Naive thymus-derived CD4-positive, alpha-beta T cell (primary cell): ENCODE data around the gene MAP4K3. TPM values are rescaled to one million over a fixed set of nuclear protein-coding genes. Genes with fewer than 3 reads are reported as not detected.
"Not testable (repeated sequence)": the region's sequence is repeated elsewhere in the genome, so short reads cannot be mapped to it uniquely, and the experiment has no call there.

Experiments
- ATAC-seq: fragments of 150-1000 bp; cut with Tn5 transposase; 2 replicates; pipeline ENCODE4 v1.10.0; 2021; ENCODE audit warnings: mild to moderate bottlenecking, moderate library complexity
- CTCF ChIA-PET: fragments of 350-600 bp; sonication (Branson Sonifier 250); formaldehyde crosslinking; loops from one replicate; lab custom pipeline; 2021; ENCODE audit warnings: antibody characterized with exemption; lab: Charles Lee
- POLR2A ChIA-PET: fragments of 350-600 bp; sonication (Branson Sonifier 250); formaldehyde crosslinking; loops from one replicate; lab custom pipeline; 2021; ENCODE audit warnings: antibody characterized with exemption, inconsistent platforms; lab: Charles Lee
- DNase-seq, 9 donors: peaks; one replicate each; pipeline versions ENCODE4 v3.0.0 to v3.0.0-alpha.2; 2020 to 2022; ENCODE audit warnings: mixed read lengths in 1 of 9
- H3K27ac ChIP-seq: one replicate; pipeline ENCODE4 v1.7.0; 2013; ENCODE audit warnings: mild to moderate bottlenecking, low read depth, low read length, moderate library complexity
- H3K27me3 ChIP-seq, 2 donors: one replicate each; pipeline ENCODE4 v1.7.0; 2013; ENCODE audit warnings: low read length in 2 of 2, mild to moderate bottlenecking in 2 of 2, moderate library complexity in 2 of 2; ENCODE audit not compliant: control insufficient read depth in 2 of 2, insufficient read depth in 2 of 2
- H3K36me3 ChIP-seq, 3 experiments: 1 replicate in 2 of 3; 2 replicates in 1 of 3; pipeline ENCODE4 v1.7.0; 2013; ENCODE audit warnings: low read length in 3 of 3, mild to moderate bottlenecking in 3 of 3, moderate library complexity in 1 of 3; ENCODE audit not compliant: insufficient read depth in 3 of 3, control insufficient read depth in 2 of 3
- H3K4me1 ChIP-seq, 2 donors: one replicate each; pipeline ENCODE4 v1.7.0; 2013; ENCODE audit warnings: low read length in 2 of 2, mild to moderate bottlenecking in 2 of 2, moderate library complexity in 1 of 2; ENCODE audit not compliant: control insufficient read depth in 2 of 2, insufficient read depth in 2 of 2
- H3K4me3 ChIP-seq: 2 replicates; pipeline ENCODE4 v1.7.0; 2013; ENCODE audit warnings: mild to moderate bottlenecking, low read length
- H3K9me3 ChIP-seq, 3 experiments: 1 replicate in 2 of 3; 2 replicates in 1 of 3; pipeline ENCODE4 v1.7.0; 2013; ENCODE audit warnings: low read length in 3 of 3; ENCODE audit not compliant: control insufficient read depth in 2 of 3
- H3K27ac Mint-ChIP-seq, 9 donors: one replicate each; pipeline ENCODE4 v1.8.0; 2020 to 2022; ENCODE audit warnings: mixed read lengths in 9 of 9, mild to moderate bottlenecking in 8 of 9, moderate library complexity in 5 of 9, inconsistent platforms in 2 of 9
- H3K27me3 Mint-ChIP-seq, 5 donors: one replicate each; pipeline ENCODE4 v1.8.0; 2021 to 2022; ENCODE audit warnings: mixed read lengths in 5 of 5, mild to moderate bottlenecking in 1 of 5
- H3K36me3 Mint-ChIP-seq, 5 donors: one replicate each; pipeline ENCODE4 v1.8.0; 2020 to 2022; ENCODE audit warnings: mixed read lengths in 5 of 5, mild to moderate bottlenecking in 3 of 5, inconsistent platforms in 1 of 5
- H3K4me1 Mint-ChIP-seq, 7 donors: one replicate each; pipeline ENCODE4 v1.8.0; 2020 to 2022; ENCODE audit warnings: mixed read lengths in 7 of 7, mild to moderate bottlenecking in 3 of 7, inconsistent platforms in 1 of 7
- H3K4me3 Mint-ChIP-seq, 10 donors: one replicate each; pipeline ENCODE4 v1.8.0; 2020 to 2022; ENCODE audit warnings: mild to moderate bottlenecking in 10 of 10, mixed read lengths in 10 of 10, moderate library complexity in 6 of 10, inconsistent platforms in 2 of 10
- H3K9me3 Mint-ChIP-seq, 11 donors: one replicate each; pipeline ENCODE4 v1.8.0; 2020 to 2022; ENCODE audit warnings: mixed read lengths in 11 of 11, mild to moderate bottlenecking in 4 of 11, inconsistent platforms in 1 of 11, moderate library complexity in 1 of 11
- intact Hi-C, 2 donors: fragments of 100-400 bp; cut with micrococcal nuclease; formaldehyde crosslinking; loops; one replicate each; pipeline ENCODE4 v1.15.1; 2023
- polyA plus RNA-seq, 2 donors: library from polyadenylated mRNA; unstranded; fragments of 300-500 nt; fragmentation: Illumina TruSeq; gene quantifications; one replicate each; pipeline ENCODE4 v1.2.3, GENCODE V29; 2021
- total RNA-seq, 6 experiments: library from RNA in 5 of 6; stranded (reverse) in 5 of 6; gene quantifications; 1 replicate in 5 of 6; 2 replicates in 1 of 6; pipeline ENCODE4 v1.2.3 and lab custom pipeline; 2021 to 2026

The MAP4K3 gene
- total and polyA plus RNA-seq, 7 experiments from 2014 or later = 2.9 to 32.2 (median 19.9) TPM

- H3K9me3 Mint-ChIP-seq = peaks cover 0 to 5% (median 0%) of the 10 kb centered on the region in 11 donors
Observed at GRCh38 chr2:39247512-39248043, 189.5 kb downstream of the MAP4K3 start.

GRCh38 chr2:39246382-39246980, 190.6 kb downstream of the MAP4K3 start:
- Histone ChIP-seq H3K36me3 (peaks cover 0 to 7% (median 0%) of the 10 kb centered on the region in 3 experiments), H3K4me1 (no peaks in the 10 kb centered on the region), H3K9me3 (no peaks in the 10 kb centered on the region), H3K4me3 (no peak overlapping the region), H3K27me3 (no peaks in the 10 kb centered on the region), H3K27ac (no peak overlapping the region)
- H3K36me3 Mint-ChIP-seq = peaks cover 4 to 14% (median 13%) of the 10 kb centered on the region in 5 donors
- H3K4me3 Mint-ChIP-seq = peak overlapping the region in 9 of 10 donors; percentile 1 to 88 (median 31)
- no peak for DNase-seq
- intact Hi-C loops = loop anchor here in 1 of 2 donors (5.0 kb wide), 1 partner anchor 191 kb away; the partner anchor contains the start of gene MAP4K3
- ATAC-seq = no peak
- peak overlapping the region in 6 of 9 donors; percentile 0 to 27 (median 14) for H3K27ac Mint-ChIP-seq
- CTCF ChIA-PET = no interaction called here
- H3K4me1 Mint-ChIP-seq = peaks cover 0 to 34% (median 20%) of the 10 kb centered on the region in 7 donors
- no peaks in the 10 kb centered on the region for H3K27me3 Mint-ChIP-seq
- peaks cover 0 to 4% (median 0%) of the 10 kb centered on the region in 11 donors for H3K9me3 Mint-ChIP-seq
- POLR2A ChIA-PET = no interaction called here

More at GRCh38 chr2:39247512-39248043, 189.5 kb downstream of the MAP4K3 start:
- no peak overlapping the region for H3K27ac Mint-ChIP-seq
- Histone ChIP-seq H3K27me3 (no peaks in the 10 kb centered on the region), H3K9me3 (no peaks in the 10 kb centered on the region), H3K36me3 (peaks cover 0 to 7% (median 0%) of the 10 kb centered on the region in 3 experiments), H3K27ac (no peak overlapping the region), H3K4me3 (no peak overlapping the region), H3K4me1 (no peaks in the 10 kb centered on the region)
- ChIA-PET CTCF (no interaction called here), POLR2A (no interaction called here)
- DNase-seq = no peak
- intact Hi-C loops = loop anchor here in 1 of 2 donors (5.0 kb wide), 1 partner anchor 190 kb away; the partner anchor contains the start of gene MAP4K3
- H3K27me3 Mint-ChIP-seq = no peaks in the 10 kb centered on the region
- H3K36me3 Mint-ChIP-seq = peaks cover 5 to 24% (median 19%) of the 10 kb centered on the region in 5 donors
- ATAC-seq = no peak
- peaks cover 0 to 30% (median 18%) of the 10 kb centered on the region in 7 donors for H3K4me1 Mint-ChIP-seq
- H3K4me3 Mint-ChIP-seq = no peak overlapping the region

GRCh38 chr2:39244963-39245625, 192.0 kb downstream of the MAP4K3 start:
- Mint-ChIP-seq H3K4me3 (peak overlapping the region; percentile 80 to 92 (median 87)), H3K27ac (peak overlapping the region; percentile 32 to 88 (median 67)), H3K4me1 (peaks cover 0 to 31% (median 21%) of the 10 kb centered on the region in 7 donors)
- H3K9me3 Mint-ChIP-seq, H3K27me3 ChIP-seq, H3K27ac ChIP-seq, H3K36me3 Mint-ChIP-seq, H3K36me3 ChIP-seq, H3K4me1 ChIP-seq, H3K27me3 Mint-ChIP-seq, H3K9me3 ChIP-seq: not testable (repeated sequence)
- ChIA-PET CTCF (interaction anchor here (0.6 to 2.1 kb wide), 4 partner anchors 16 to 298 kb away, joined by 3 to 8 read pairs (median 4); partner anchors contain the start of gene SOS1), POLR2A (interaction anchor here (0.6 to 1.4 kb wide), 4 partner anchors 10 to 125 kb away, joined by 3 to 4 read pairs (median 4); partner anchors contain the start of gene SOS1)
- H3K4me3 ChIP-seq = peak overlapping the region; percentile 56
- intact Hi-C loops = loop anchor here in 1 of 2 donors (2.0 to 5.0 kb wide), 2 partner anchors 16 to 192 kb away; partner anchors contain the start of gene MAP4K3
- DNase-seq (peak in 7 of 9 donors; percentile 21 to 55 (median 44)), ATAC-seq (peak; percentile 63)

- Mint-ChIP-seq H3K27ac (peak overlapping the region in 8 of 9 donors; percentile 50 to 88 (median 70)), H3K4me1 (peaks cover 0 to 31% (median 21%) of the 10 kb centered on the region in 7 donors), H3K4me3 (peak overlapping the region; percentile 80 to 92 (median 87))
- H3K36me3 ChIP-seq, H3K27ac ChIP-seq, H3K36me3 Mint-ChIP-seq, ATAC-seq, H3K4me3 ChIP-seq, H3K27me3 Mint-ChIP-seq, H3K27me3 ChIP-seq, H3K9me3 Mint-ChIP-seq, DNase-seq, H3K9me3 ChIP-seq, H3K4me1 ChIP-seq: not testable (repeated sequence)
- POLR2A ChIA-PET = interaction anchor here (0.9 to 1.4 kb wide), 2 partner anchors 119 to 124 kb away, joined by 3 to 4 read pairs; partner anchors contain the start of gene SOS1
- intact Hi-C loops = loop anchor here in 1 of 2 donors (2.0 kb wide), 1 partner anchor 16 kb away; no protein-coding TSS in a partner anchor
- CTCF ChIA-PET = interaction anchor here (0.7 to 2.1 kb wide), 3 partner anchors 15 to 297 kb away, joined by 3 to 8 read pairs (median 5); no protein-coding TSS in a partner anchor
Observed at GRCh38 chr2:39244241-39244862, 192.7 kb downstream of the MAP4K3 start.

GRCh38 chr2:39243469-39244123, 193.5 kb downstream of the MAP4K3 start, which contains the start of gene CDKL4:
TSS of gene CDKL4 (minus strand) at chr2:39243970.
- H3K27me3 Mint-ChIP-seq = no peaks in the 10 kb centered on the region
- H3K27ac Mint-ChIP-seq = peak within 1 kb of the TSS in 8 of 9 donors; percentile 50 to 88 (median 70)
- Histone ChIP-seq H3K27me3 (no peaks in the 10 kb centered on the region), H3K27ac (no peak within 1 kb of the TSS), H3K36me3 (no peaks in the 10 kb centered on the region), H3K4me1 (no peaks in the 10 kb centered on the region), H3K4me3 (peak within 1 kb of the TSS; percentile 56), H3K9me3 (no peaks in the 10 kb centered on the region)
- H3K4me3 Mint-ChIP-seq = peak within 1 kb of the TSS; percentile 80 to 92 (median 87)
- H3K9me3 Mint-ChIP-seq = peaks cover 0 to 2% (median 0%) of the 10 kb centered on the region in 11 donors
- DNase-seq (peak in 7 of 9 donors; percentile 24 to 56 (median 43)), ATAC-seq (peak; percentile 75)
- peaks cover 0 to under 1% (median 0%) of the 10 kb centered on the region in 5 donors for H3K36me3 Mint-ChIP-seq
- CTCF ChIA-PET = interaction anchor here (2.1 kb wide), 1 partner anchor 296 kb away, joined by 5 read pairs; no protein-coding TSS in a partner anchor
- H3K4me1 Mint-ChIP-seq = peaks cover 0 to 31% (median 21%) of the 10 kb centered on the region in 7 donors
- POLR2A ChIA-PET = no interaction called here
- intact Hi-C loops = loop anchor here in 1 of 2 donors (2.0 kb wide), 1 partner anchor 15 kb away; no protein-coding TSS in a partner anchor
